Amniotic stem cell (primary cell): ENCODE data around the gene FOXJ1.

Source experiments
- DNase-seq: peaks from one replicate; lab custom pipeline; 2025; lab: John Stamatoyannopoulos, UW

Gene FOXJ1

GRCh38 chr17:76140661-76141211 is 309 bp downstream of the FOXJ1 start:
- DNase-seq, result no peak

GRCh38 chr17:76139801-76140660 is 1.0 kb downstream of the FOXJ1 start:
- DNase-seq, result no peak

- no peak for DNase-seq
Observed at GRCh38 chr17:76138896-76139752, 1.9 kb downstream of the FOXJ1 start.

- no peak for DNase-seq
Observed at GRCh38 chr17:76138234-76138895, 2.7 kb downstream of the FOXJ1 start.

GRCh38 chr17:76137351-76138233 is 3.5 kb downstream of the FOXJ1 start:
- no peak for DNase-seq

GRCh38 chr17:76137001-76137350 is 4.1 kb downstream of the FOXJ1 start:
- no peak for DNase-seq

- DNase-seq, result no peak
Observed at GRCh38 chr17:76136276-76137000, 4.6 kb downstream of the FOXJ1 start.

- DNase-seq, result no peak
Observed at GRCh38 chr17:76135810-76136188, 5.2 kb downstream of the FOXJ1 start.

GRCh38 chr17:76134911-76135809 is 5.9 kb downstream of the FOXJ1 start:
- DNase-seq, result no peak

GRCh38 chr17:76132574-76133338 is 8.3 kb downstream of the FOXJ1 start:
- DNase-seq, result no peak

- DNase-seq, result no peak
Observed at GRCh38 chr17:76131692-76132573, 9.1 kb downstream of the FOXJ1 start.

GRCh38 chr17:76131051-76131691 is 9.9 kb downstream of the FOXJ1 start:
- DNase-seq, result no peak

GRCh38 chr17:76130473-76130872 is 10.6 kb downstream of the FOXJ1 start:
- DNase-seq, result no peak

GRCh38 chr17:76125922-76126321 is 15.1 kb downstream of the FOXJ1 start:
- DNase-seq, result no peak

- DNase-seq, result no peak
Observed at GRCh38 chr17:76125391-76125675, 15.7 kb downstream of the FOXJ1 start.

GRCh38 chr17:76124582-76125390 is 16.3 kb downstream of the FOXJ1 start:
- DNase-seq, result no peak
